HCT116 (cell line): ENCODE measurements around the gene ACAP3. TPM values are rescaled to one million over a fixed set of nuclear protein-coding genes. Genes with fewer than 3 reads are reported as not detected.
A peak's percentile ranks its signal among the peaks of the same experiment; 100 is the strongest.

Source experiments
- ATAC-seq: fragments of 200-7000 bp; cut with Tn5 transposase; 2 replicates; pipeline ENCODE4 v1.9.1; 2020; ENCODE audit warnings: mild to moderate bottlenecking, moderate library complexity
- BruUV-seq: library from RNA; stranded (reverse); fragments of 400-500 nt; replicated peaks from 2 replicates; lab custom pipeline; 2021; lab: Mats Ljungman, UMichigan
- CTCF ChIA-PET: fragments of 300-600 bp; sonication (Branson Sonifier 250); formaldehyde crosslinking; loops from one replicate; lab custom pipeline; 2021; ENCODE audit warnings: antibody characterized with exemption; lab: Charles Lee
- POLR2A ChIA-PET: fragments of 300-600, 350-600 bp; sonication (Branson Sonifier 250); formaldehyde crosslinking; loops from one replicate; lab custom pipeline; 2021; ENCODE audit warnings: antibody characterized with exemption; lab: Charles Lee
- RAD21 ChIA-PET, 2 experiments: fragments of 300-600 bp; sonication (Branson Sonifier 250); formaldehyde crosslinking; loops; one replicate each; lab custom pipeline; 2023; ENCODE audit warnings: low total read pairs in 2 of 2; ENCODE audit not compliant: uncharacterized antibody in 2 of 2, unreplicated experiment in 2 of 2, low non-redundant PET in 1 of 2; lab: Charles Lee
- DNase-seq: peaks from one replicate; pipeline ENCODE4 v3.0.0-alpha.2; 2010; ENCODE audit warnings: low read depth, low spot score
- H2AFZ ChIP-seq: fragments of 200-600 bp; shearing (Covaris generic), sonication (generic); 2 replicates; pipeline ENCODE4 v1.6.1; 2017; ENCODE audit warnings: low read depth, mixed run types, mixed read lengths, antibody characterized with exemption, low read length; ENCODE audit not compliant: poor library complexity, severe bottlenecking
- H3K27ac ChIP-seq: 2 replicates; pipeline ENCODE4 v1.5.1; 2012; ENCODE audit warnings: low read depth, low read length
- H3K27me3 ChIP-seq: fragments of 200-600 bp; sonication (generic); 2 replicates; pipeline ENCODE4 v1.6.1; 2016; ENCODE audit warnings: mixed run types, low read length, mixed read lengths; ENCODE audit not compliant: insufficient read depth
- H3K36me3 ChIP-seq, 2 experiments: fragments of 200-500 bp in 1 of 2; fragments of 200-600 bp in 1 of 2; sonication (Bioruptor generic) in 1 of 2; sonication (generic) in 1 of 2; 2 replicates each; pipeline versions ENCODE4 v1.5.1 to v1.6.1; 2014 to 2016; ENCODE audit warnings: low read length in 2 of 2, inconsistent platforms in 1 of 2, mixed read lengths in 1 of 2, mixed run types in 1 of 2; ENCODE audit not compliant: insufficient read depth in 2 of 2, control insufficient read depth in 1 of 2
- H3K4me1 ChIP-seq, 2 experiments: fragments of 200-600 bp in 1 of 2; sonication (generic) in 1 of 2; 2 replicates each; pipeline versions ENCODE4 v1.5.1 to v1.6.1; 2012 to 2017; ENCODE audit warnings: low read length in 2 of 2, inconsistent platforms in 1 of 2, mild to moderate bottlenecking in 1 of 2, mixed read lengths in 1 of 2, mixed run types in 1 of 2, moderate library complexity in 1 of 2; ENCODE audit not compliant: insufficient read depth in 2 of 2, control insufficient read depth in 1 of 2
- H3K4me2 ChIP-seq: fragments of 200-600 bp; sonication (generic); 2 replicates; pipeline ENCODE4 v1.6.1; 2017; ENCODE audit warnings: mixed run types, low read length, mixed read lengths
- H3K4me3 ChIP-seq, 2 experiments: fragments of 200-600 bp in 1 of 2; sonication (generic) in 1 of 2; replicated peaks in 1 of 2; 2 replicates each; pipeline ENCODE4 v1.5.1; 2011 to 2016; ENCODE audit warnings: low read length in 2 of 2, control low read depth in 1 of 2, low read depth in 1 of 2, mild to moderate bottlenecking in 1 of 2, mixed read lengths in 1 of 2, mixed run types in 1 of 2
- H3K79me2 ChIP-seq: fragments of 200-600 bp; sonication (generic); 2 replicates; pipeline ENCODE4 v1.6.1; 2017; ENCODE audit warnings: mild to moderate bottlenecking, mixed run types, low read length, moderate library complexity, mixed read lengths; ENCODE audit not compliant: insufficient read depth
- H3K9ac ChIP-seq: fragments of 200-600 bp; sonication (generic); 2 replicates; pipeline ENCODE4 v1.6.1; 2016; ENCODE audit warnings: low read length, mixed read lengths
- H3K9me2 ChIP-seq: fragments of 200-600 bp; sonication (generic), shearing (Covaris generic); 2 replicates; pipeline ENCODE4 v1.6.1; 2017; ENCODE audit warnings: mixed run types, mild to moderate bottlenecking, moderate library complexity; ENCODE audit not compliant: insufficient read depth
- H3K9me3 ChIP-seq, 2 experiments: fragments of 200-500 bp in 1 of 2; fragments of 200-600 bp in 1 of 2; sonication (Bioruptor generic) in 1 of 2; sonication (generic) in 1 of 2; 2 replicates each; pipeline ENCODE4 v1.6.1; 2014 to 2017; ENCODE audit warnings: low read length in 2 of 2, mixed read lengths in 2 of 2, inconsistent platforms in 1 of 2, low read depth in 1 of 2, mild to moderate bottlenecking in 1 of 2, mixed run types in 1 of 2, moderate library complexity in 1 of 2; ENCODE audit not compliant: control insufficient read depth in 1 of 2, insufficient read depth in 1 of 2
- H4K20me1 ChIP-seq: fragments of 200-600 bp; sonication (generic), shearing (Covaris generic); 2 replicates; pipeline ENCODE4 v1.6.1; 2017; ENCODE audit warnings: mixed run types, mild to moderate bottlenecking, moderate library complexity; ENCODE audit not compliant: insufficient read depth
- ATF3 ChIP-seq: IDR thresholded peaks from 2 replicates; pipeline ENCODE4 v1.6.1; 2012
- CBX3 ChIP-seq: IDR thresholded peaks from 2 replicates; pipeline ENCODE4 v1.6.1; 2012; ENCODE audit warnings: low read depth
- CEBPB ChIP-seq: IDR thresholded peaks from 2 replicates; pipeline ENCODE4 v1.6.1; 2012; ENCODE audit warnings: low read depth
- EGR1 ChIP-seq: IDR thresholded peaks from 2 replicates; pipeline ENCODE4 v1.6.1; 2012; ENCODE audit warnings: low read depth
- EZH2 ChIP-seq: fragments of 200-600 bp; sonication (generic); IDR thresholded peaks from 2 replicates; pipeline ENCODE4 v1.6.1; 2017; ENCODE audit warnings: antibody characterized with exemption, mixed run types
- FOSL1 ChIP-seq: IDR thresholded peaks from 2 replicates; pipeline ENCODE4 v1.6.1; 2012; ENCODE audit warnings: low read depth
- RAD21 ChIP-seq: IDR thresholded peaks from 2 replicates; pipeline ENCODE4 v1.6.1; 2012; ENCODE audit warnings: low read depth, mild to moderate bottlenecking
- SIN3A ChIP-seq: IDR thresholded peaks from 2 replicates; pipeline ENCODE4 v1.6.1; 2012; ENCODE audit warnings: low read depth
- SP1 ChIP-seq: IDR thresholded peaks from 2 replicates; pipeline ENCODE4 v1.6.1; 2012; ENCODE audit warnings: low read depth
- ZNF274 ChIP-seq: fragments of 200-500 bp; sonication (Bioruptor generic); IDR thresholded peaks from 2 replicates; pipeline ENCODE4 v1.6.1; 2014; ENCODE audit warnings: mild to moderate bottlenecking, low read depth, low read length, inconsistent platforms
- intact Hi-C: fragments of 100-400 bp; cut with micrococcal nuclease; formaldehyde crosslinking; loops from 2 replicates; pipeline ENCODE4 v1.10.0; 2022
- total RNA-seq: library from RNA; stranded (reverse); gene quantifications from one replicate; pipeline ENCODE4 v1.2.1, GENCODE V29; 2021; ENCODE audit not compliant: unreplicated experiment
- TF ChIP-seq, protein P1 (sequence below): IDR thresholded peaks from 2 replicates; pipeline ENCODE4 v1.6.1; 2012; ENCODE audit warnings: low read depth
- TF ChIP-seq, protein P2 (sequence below): IDR thresholded peaks from 2 replicates; pipeline ENCODE4 v1.6.1; 2012

Gene ACAP3
- total RNA-seq, 1 experiment from 2014 or later, result 38.8 TPM

DNA sequence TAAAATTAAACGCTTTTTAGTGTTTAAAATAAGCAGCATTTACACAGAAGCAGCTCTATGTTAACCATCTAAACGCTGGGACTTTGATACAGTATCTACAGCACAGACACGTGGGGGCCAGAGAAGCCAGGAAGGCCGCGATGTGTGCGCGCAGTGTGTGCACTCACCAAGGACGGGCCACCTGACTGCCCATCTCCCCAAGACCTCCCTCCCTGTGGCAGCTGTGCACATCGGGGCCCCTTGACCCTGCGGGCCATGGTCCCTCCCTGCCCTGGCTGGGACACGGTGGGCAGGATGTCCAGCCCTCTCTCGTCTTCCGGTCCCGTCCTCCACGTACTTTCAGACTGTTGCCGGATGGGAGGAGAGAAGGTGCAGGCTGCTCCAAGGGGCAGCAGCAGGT is 27.6 kb upstream of the ACAP3 start (continued):
- TF ChIP-seq, protein P1, sequence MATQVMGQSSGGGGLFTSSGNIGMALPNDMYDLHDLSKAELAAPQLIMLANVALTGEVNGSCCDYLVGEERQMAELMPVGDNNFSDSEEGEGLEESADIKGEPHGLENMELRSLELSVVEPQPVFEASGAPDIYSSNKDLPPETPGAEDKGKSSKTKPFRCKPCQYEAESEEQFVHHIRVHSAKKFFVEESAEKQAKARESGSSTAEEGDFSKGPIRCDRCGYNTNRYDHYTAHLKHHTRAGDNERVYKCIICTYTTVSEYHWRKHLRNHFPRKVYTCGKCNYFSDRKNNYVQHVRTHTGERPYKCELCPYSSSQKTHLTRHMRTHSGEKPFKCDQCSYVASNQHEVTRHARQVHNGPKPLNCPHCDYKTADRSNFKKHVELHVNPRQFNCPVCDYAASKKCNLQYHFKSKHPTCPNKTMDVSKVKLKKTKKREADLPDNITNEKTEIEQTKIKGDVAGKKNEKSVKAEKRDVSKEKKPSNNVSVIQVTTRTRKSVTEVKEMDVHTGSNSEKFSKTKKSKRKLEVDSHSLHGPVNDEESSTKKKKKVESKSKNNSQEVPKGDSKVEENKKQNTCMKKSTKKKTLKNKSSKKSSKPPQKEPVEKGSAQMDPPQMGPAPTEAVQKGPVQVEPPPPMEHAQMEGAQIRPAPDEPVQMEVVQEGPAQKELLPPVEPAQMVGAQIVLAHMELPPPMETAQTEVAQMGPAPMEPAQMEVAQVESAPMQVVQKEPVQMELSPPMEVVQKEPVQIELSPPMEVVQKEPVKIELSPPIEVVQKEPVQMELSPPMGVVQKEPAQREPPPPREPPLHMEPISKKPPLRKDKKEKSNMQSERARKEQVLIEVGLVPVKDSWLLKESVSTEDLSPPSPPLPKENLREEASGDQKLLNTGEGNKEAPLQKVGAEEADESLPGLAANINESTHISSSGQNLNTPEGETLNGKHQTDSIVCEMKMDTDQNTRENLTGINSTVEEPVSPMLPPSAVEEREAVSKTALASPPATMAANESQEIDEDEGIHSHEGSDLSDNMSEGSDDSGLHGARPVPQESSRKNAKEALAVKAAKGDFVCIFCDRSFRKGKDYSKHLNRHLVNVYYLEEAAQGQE, result no peak
- TF ChIP-seq EGR1, result no peak
- TF ChIP-seq FOSL1, result no peak
- no peak for TF ChIP-seq ZNF274
- no peak for TF ChIP-seq CEBPB
- TF ChIP-seq CBX3, result no peak
- TF ChIP-seq ATF3, result no peak
- TF ChIP-seq, protein P2, sequence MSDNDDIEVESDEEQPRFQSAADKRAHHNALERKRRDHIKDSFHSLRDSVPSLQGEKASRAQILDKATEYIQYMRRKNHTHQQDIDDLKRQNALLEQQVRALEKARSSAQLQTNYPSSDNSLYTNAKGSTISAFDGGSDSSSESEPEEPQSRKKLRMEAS, result no peak
- TF ChIP-seq SP1, result no peak

DNA sequence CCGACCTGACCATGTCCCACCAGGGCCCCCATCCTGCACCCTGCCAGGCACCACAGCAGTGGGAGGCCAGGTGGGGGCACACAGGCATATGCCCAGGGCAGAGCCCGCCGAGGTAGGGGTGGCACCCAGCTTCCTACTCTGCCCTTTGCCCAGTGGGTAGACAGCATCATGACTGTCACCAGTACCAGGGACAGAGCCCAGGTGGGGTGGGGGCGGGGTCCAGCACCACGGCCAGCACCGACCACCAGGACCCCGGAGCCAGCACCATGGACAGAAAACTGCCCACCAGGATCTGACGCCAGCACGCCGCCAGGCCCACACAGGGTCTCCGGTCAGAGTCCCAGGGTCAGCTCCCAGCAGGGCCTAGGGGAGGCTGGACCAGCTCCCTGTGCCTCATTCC is 27.1 kb upstream of the ACAP3 start:
- Histone ChIP-seq H3K27ac (no peak overlapping the region), H3K27me3 (no peaks in the 10 kb centered on the region), H3K4me3 (no peak overlapping the region), H3K4me2 (no peak overlapping the region), H4K20me1 (peaks cover 4% of the 10 kb centered on the region; the same call in 1 of the 2 replicates), H2AFZ (no peak overlapping the region), H3K79me2 (peaks cover 7% of the 10 kb centered on the region; the same call in 1 of the 2 replicates), H3K9ac (no peak overlapping the region), H3K36me3 (peaks cover 5 to 18% of the 10 kb centered on the region in 2 experiments; a peak in 2 of 4 replicates), H3K9me3 (no peaks in the 10 kb centered on the region), H3K4me1 (peaks cover 10 to 52% of the 10 kb centered on the region in 2 experiments; a peak in 3 of 4 replicates), H3K9me2 (no peaks in the 10 kb centered on the region)
- CTCF ChIA-PET, result no interaction called here
- intact Hi-C loops, result no loop called here
- no peak for DNase-seq
- RAD21 ChIA-PET, result no interaction called here
- POLR2A ChIA-PET, result no interaction called here
- ATAC-seq, result no peak
- BruUV-seq, result no TSS peak
- no peak for TF ChIP-seq RAD21
- no peak for TF ChIP-seq EZH2
- peak; percentile 28; the same call in 1 of the 2 replicates for TF ChIP-seq SIN3A
